Activated CD4-positive, alpha-beta T cell treated with anti-CD3 and anti-CD28 coated beads, Interleukin-2, Interleukin-4, amounts not matched to agents 100 ng/mL and 50 ng/mL, durations not matched to agents 16 hours and 8 hours (primary cell): ENCODE measurements around the gene MMP13.
"Not testable (repeated sequence)": the region's sequence is repeated elsewhere in the genome, so short reads cannot be mapped to it uniquely, and the experiment has no call there.

ENCODE experiments used
- DNase-seq: peaks from one replicate; pipeline ENCODE4 v3.0.0-alpha.2; 2020; ENCODE audit warnings: low spot score

Gene MMP13

DNA sequence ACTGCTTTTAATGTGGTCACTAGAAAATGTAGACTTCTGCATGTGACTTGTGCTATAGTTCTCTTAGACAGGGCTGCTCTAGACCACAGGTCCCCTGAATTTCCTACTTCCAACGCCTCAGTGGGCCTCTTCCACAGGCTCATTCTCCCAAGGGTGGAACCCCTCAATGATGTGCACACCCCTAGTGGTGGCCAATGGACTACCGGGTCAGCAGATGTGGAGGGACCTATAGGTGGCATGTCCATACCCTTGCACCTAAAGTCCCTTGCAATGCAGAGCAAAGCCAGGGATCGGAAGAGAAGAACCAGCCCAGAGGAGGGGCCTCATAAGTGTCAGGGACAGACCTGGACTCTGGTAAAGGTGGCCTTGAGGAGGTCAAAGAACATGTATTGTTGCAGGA lies 20.0 kb downstream of the MMP13 start:
- no peak for DNase-seq

- DNase-seq: no peak
Measured at GRCh38 chr11:102934735-102935134, 20.8 kb downstream of the MMP13 start.

DNA sequence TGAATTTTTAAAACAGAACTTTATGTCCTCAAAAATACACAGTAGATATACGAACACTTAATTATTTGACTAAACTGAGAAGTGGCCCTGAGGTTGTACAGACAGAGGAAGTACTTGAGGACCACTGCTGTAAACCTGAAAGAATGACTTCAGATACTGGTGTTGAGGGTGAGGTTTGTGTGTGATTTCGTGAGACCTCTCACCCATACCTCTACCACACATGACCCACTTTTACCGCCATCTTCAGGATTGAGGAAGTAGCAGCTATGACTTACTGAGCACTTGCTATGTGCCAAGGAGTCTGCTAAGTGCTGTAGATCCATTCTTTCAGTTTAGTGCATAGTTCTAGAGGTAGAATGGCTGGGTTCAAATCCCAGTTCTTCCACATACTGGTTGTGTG lies 21.9 kb downstream of the MMP13 start:
- DNase-seq: peak; percentile 17

GRCh38 chr11:102932678-102933077 lies 22.9 kb downstream of the MMP13 start:
- DNase-seq: no peak

- no peak for DNase-seq
Measured at GRCh38 chr11:102930451-102930850, 25.1 kb downstream of the MMP13 start.

DNA sequence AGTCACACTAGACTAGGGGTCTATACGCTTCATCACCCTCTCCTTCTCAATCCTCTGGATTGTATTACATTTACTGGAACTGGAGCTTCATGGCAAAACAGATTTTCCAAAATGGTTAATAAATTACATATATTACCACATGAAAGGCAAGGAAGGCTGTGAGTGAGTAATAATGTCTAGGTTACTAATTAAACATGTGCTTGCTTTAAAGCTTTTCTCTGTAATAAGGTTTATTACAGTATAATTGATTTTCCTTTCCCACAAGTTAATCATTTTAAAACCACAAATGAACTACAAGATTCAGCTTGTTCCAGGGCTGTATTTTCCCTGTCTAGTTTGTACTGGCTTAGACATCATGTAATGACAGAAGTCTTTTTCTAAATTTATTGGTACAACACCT lies 25.6 kb downstream of the MMP13 start:
- DNase-seq: no peak

- no peak for DNase-seq
Measured at GRCh38 chr11:102929166-102929565, 26.4 kb downstream of the MMP13 start.

- no peak for DNase-seq
Measured at GRCh38 chr11:102928247-102928646, 27.3 kb downstream of the MMP13 start.

DNA sequence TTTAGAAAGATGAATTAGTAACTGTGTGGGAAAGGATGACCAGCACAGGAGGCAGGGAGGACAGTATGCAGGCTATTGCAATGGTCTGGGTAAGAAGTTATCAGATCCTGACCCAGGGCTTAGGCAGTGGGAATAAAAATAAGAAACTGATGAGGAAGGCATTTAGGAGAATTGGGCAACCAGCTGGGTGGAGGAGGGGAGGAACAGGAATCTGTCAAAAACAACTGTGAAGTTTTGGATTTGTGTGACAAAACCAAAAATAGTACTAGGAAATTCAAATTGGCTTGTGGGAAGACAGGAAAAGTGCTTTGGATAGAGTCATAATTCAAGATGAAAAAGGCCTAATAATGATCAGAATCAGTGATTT lies 27.9 kb downstream of the MMP13 start:
- no peak for DNase-seq

DNA sequence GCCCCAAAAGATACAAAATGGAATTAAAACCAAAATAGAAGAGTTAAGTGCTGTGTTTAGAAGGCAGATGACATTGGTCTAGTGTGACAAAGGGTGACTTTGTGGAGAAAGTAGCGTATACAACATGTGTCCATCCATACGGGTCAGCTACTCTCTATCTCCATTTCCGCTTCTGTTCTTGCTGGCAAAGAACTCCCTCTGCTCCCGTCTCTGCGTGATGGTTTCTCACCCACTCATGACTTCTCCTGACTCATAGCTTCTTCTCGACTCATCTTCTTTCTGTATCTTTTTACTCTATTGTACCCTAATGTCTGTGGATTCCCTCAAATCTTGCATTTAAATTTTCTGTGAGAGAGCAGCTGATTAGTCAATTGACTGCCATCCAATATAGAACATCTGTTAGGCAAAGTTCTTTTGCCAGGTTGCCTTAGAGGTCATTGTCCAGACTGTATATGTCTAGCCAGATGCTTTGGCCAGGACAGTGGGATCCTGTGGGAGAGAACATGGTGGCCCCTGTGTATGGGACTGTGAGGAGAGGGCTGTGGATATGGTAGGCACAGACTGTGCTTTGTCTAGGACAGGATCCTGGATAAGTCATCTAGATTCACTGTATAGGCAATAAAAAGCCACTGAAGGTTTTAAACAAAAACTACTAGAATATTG lies 28.4 kb downstream of the MMP13 start:
- DNase-seq: no peak

GRCh38 chr11:102926517-102926916 lies 29.0 kb downstream of the MMP13 start:
- no peak for DNase-seq

GRCh38 chr11:102925988-102926387 lies 29.5 kb downstream of the MMP13 start:
- DNase-seq: no peak

- no peak for DNase-seq
Measured at GRCh38 chr11:102924851-102925380, 30.6 kb downstream of the MMP13 start.

DNA sequence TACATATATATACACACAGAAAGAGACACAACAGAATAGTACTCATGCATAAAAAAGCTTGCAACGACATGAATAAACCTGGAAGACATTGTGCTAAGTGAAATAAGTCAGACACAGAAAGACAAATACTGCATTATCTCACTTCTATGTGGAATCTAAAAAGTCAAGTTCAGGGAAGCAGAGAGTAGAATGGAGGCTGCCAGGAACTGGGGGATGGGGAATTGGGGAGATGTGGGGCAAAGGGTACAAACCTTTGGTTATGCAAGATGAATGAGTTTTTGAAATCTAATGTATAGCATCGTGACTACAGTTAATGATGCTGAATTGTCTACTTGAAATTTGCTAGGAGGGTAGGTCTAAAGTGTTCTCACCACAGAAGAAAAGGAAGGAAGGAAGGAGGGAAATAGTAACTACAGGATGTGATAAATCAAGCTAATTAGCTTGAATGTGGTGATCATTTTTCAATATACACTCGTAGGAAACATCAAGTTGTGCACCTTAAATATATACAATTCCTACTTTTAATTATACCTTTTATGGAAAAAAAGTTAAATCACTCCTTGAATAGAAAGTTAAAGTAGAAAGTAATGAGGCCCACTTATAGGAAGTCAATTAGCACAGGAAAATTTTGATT lies 33.8 kb downstream of the MMP13 start:
- no peak for DNase-seq

DNA sequence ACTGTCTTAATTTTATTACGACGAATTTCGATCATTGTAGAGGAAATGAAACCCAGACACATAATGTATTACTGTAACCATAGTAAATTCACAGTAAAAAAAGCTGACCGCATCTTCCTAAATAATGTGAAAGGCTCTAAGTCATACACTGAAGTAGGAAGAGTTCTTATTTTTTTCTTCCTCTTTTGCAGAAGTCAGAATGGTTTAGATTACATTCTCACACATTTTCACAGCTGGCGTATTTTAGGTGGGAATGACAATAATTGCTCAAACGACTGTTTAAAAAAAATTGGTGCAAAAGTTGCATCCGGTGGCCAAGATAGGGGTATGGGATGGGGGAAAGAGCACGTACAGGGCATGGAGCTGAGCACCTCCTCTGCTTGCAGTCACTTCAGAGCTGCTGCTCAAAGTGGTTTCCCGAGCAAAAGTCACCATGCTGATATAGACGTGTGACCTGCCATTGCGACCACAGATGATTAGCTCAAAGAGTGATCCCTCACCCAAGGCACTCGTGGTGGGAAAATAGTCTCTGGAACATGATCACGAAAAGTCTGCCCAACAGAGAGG lies 35.3 kb downstream of the MMP13 start:
- DNase-seq: no peak

GRCh38 chr11:102915044-102915375 lies 40.5 kb downstream of the MMP13 start:
- DNase-seq: no peak

GRCh38 chr11:102914238-102915043 lies 41.1 kb downstream of the MMP13 start:
- peak; percentile 6 for DNase-seq

DNA sequence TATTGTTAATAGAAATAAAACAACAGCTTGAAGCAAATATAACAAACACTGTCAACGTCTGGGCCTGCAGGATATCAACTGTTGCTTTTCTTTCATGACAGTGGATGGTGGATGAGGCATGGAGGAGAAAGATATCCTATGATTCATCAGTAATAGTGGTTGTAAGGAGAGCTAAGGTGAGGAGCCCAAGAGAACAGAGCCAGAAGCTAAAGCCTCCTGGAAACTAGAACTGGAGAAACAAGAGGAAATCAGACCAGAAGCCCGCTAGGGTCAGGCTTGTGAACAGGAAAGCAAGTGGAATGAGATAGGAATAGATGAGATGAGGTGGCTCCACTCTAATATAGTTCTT lies 43.1 kb downstream of the MMP13 start:
- no peak for DNase-seq

GRCh38 chr11:102911758-102912481 lies 43.6 kb downstream of the MMP13 start:
- DNase-seq: no peak

DNA sequence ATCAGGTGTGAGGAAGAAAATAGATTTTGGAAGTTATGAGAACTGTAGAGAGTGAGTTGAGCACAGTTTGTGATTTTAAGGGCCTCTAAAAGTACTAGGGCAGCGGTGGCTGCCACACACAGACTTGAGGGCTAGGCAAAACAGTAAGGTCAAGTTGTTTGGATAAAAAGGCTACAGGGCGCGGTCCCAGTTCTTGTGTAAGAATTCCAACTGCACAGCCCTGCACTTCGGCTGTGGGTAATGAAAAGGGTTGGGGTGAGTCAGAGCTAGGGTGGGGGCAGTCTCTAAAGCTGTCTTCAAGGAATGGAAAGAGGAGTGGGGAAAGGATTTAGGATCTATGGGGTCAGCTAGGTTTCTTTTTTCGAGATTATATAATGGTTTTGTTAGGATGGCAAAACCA lies 49.7 kb downstream of the MMP13 start:
- not testable (repeated sequence) for DNase-seq

DNA sequence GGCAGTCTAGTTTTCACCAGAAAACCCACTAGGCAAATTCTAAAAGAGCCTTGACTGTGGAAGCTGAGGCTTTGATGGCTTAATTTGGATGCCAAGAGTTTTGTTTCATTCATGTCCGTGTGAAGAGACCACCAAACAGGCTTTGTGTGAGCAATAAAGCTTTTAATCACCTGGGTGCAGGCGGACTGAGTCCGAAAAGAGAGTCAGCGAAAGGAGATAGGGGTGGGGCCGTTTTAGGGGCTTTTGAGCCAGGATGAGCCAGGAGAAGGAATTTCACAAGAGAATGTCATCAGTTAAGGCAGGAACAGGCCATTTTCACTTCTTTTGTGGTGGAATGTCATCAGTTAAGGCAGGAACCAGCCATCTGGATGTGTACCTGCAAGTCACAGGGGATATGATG lies 51.6 kb downstream of the MMP13 start:
- not testable (repeated sequence) for DNase-seq

DNA sequence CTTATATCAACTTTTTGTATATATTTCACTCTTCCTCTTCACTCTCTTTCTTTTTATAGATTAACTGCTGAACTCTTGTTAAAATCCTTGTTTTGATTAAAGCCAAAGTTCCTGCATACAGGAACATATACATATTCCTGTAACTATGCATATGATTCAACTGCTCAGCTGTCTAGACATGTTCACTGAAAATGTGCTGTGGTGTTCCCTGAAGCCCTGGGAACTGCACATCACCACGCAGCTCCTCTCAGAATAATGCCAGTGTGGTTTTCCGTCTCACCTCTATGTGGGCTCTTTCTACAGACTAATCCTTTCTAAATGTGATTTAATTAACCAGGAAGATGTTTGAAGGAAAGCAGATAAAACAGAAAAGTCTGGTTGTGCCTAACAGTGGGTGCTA lies 55.2 kb downstream of the MMP13 start:
- no peak for DNase-seq
